Spleen (tissue), 7 donors: Measurements from ENCODE around the gene ME2.

Experiments
- CTCF ChIP-seq, 11 experiments: fragments of 200-600 bp in 7 of 11; fragments of 450-650 bp in 4 of 11; sonication (generic) in 4 of 11; IDR thresholded peaks in 8 of 11; conservative IDR thresholded peaks in 3 of 11; 1 replicate in 7 of 11; 2 replicates in 4 of 11; pipeline versions ENCODE4 v1.4.0 to v1.8.0; 2016 to 2021; ENCODE audit warnings: antibody characterized with exemption in 11 of 11, inconsistent platforms in 4 of 11, mild to moderate bottlenecking in 1 of 11
- POLR2A ChIP-seq, 3 donors: fragments of 450-650 bp; IDR thresholded peaks; one replicate each; pipeline ENCODE4 v1.5.1; 2017; ENCODE audit warnings: antibody characterized with exemption in 3 of 3, mild to moderate bottlenecking in 1 of 3
- donor health status: DM: no; HTN: no; CAD: no; lungs with moderate emphysema.
- donor health status: DM: no; HTN: no; CAD: no.
- donor health status: DM: no; HTN: no; CAD: no.

GRCh38 chr18:50911006-50911405, 32.1 kb downstream of the ME2 start:
- TF ChIP-seq CTCF (IDR thresholded peaks at IDR 0.05 in 8 of 11, conservative IDR thresholded peaks at IDR 0.05 in 3 of 11) (no peak), POLR2A (IDR thresholded peaks at IDR 0.05) (no peak)
